Natural killer cell (primary cell): Measurements from ENCODE around the gene SOS1. TPM values are rescaled to one million over a fixed set of nuclear protein-coding genes. Genes with fewer than 3 reads are reported as not detected.

Experiments used
- ATAC-seq, 3 donors: fragments of 150-1000 bp in 2 of 3; fragments of 200-7000 bp in 1 of 3; cut with Tn5 transposase; 1 replicate in 1 of 3; 2 replicates in 2 of 3; pipeline ENCODE4 v1.10.0; 2021; ENCODE audit warnings: mild to moderate bottlenecking in 2 of 3, moderate library complexity in 2 of 3
- DNase-seq, 2 donors: peaks; one replicate each; pipeline versions ENCODE4 v3.0.0 to v3.0.0-alpha.2; 2013 to 2021; ENCODE audit warnings: mixed read lengths in 1 of 2
- H3K27ac ChIP-seq: one replicate; pipeline ENCODE4 v1.5.1; 2013; ENCODE audit warnings: mild to moderate bottlenecking, low read length
- H3K27me3 ChIP-seq: one replicate; pipeline ENCODE4 v1.6.1; 2013; ENCODE audit warnings: low read length; ENCODE audit not compliant: control insufficient read depth, insufficient read depth
- H3K36me3 ChIP-seq: one replicate; pipeline ENCODE4 v1.6.1; 2013; ENCODE audit warnings: low read length; ENCODE audit not compliant: control insufficient read depth, insufficient read depth
- H3K4me1 ChIP-seq: one replicate; pipeline ENCODE4 v1.6.1; 2013; ENCODE audit warnings: low read length; ENCODE audit not compliant: control insufficient read depth, insufficient read depth
- H3K4me3 ChIP-seq: one replicate; pipeline ENCODE4 v1.5.1; 2013; ENCODE audit warnings: low read length
- H3K9me3 ChIP-seq: one replicate; pipeline ENCODE4 v1.6.1; 2013; ENCODE audit warnings: low read length; ENCODE audit not compliant: control insufficient read depth, insufficient read depth
- H3K27ac Mint-ChIP-seq, 2 donors: one replicate each; pipeline ENCODE4 v1.8.0; 2022; ENCODE audit warnings: mild to moderate bottlenecking in 2 of 2, mixed read lengths in 2 of 2, moderate library complexity in 1 of 2
- H3K27me3 Mint-ChIP-seq, 2 donors: one replicate each; pipeline ENCODE4 v1.8.0; 2022; ENCODE audit warnings: low read depth in 2 of 2, mixed read lengths in 2 of 2
- H3K36me3 Mint-ChIP-seq: one replicate; pipeline ENCODE4 v1.8.0; 2022; ENCODE audit warnings: mixed read lengths
- H3K4me1 Mint-ChIP-seq, 2 donors: one replicate each; pipeline ENCODE4 v1.8.0; 2022; ENCODE audit warnings: mixed read lengths in 2 of 2
- H3K4me3 Mint-ChIP-seq: one replicate; pipeline ENCODE4 v1.8.0; 2022; ENCODE audit warnings: mild to moderate bottlenecking, moderate library complexity, mixed read lengths
- H3K9me3 Mint-ChIP-seq, 2 donors: one replicate each; pipeline ENCODE4 v1.8.0; 2022; ENCODE audit warnings: mixed read lengths in 2 of 2
- CTCF ChIP-seq: fragments of 200-600 bp; IDR thresholded peaks from one replicate; pipeline ENCODE4 v1.8.0; 2022; ENCODE audit warnings: antibody characterized with exemption
- WGBS: methylation state at CpG from one replicate; pipeline ENCODE4 v1.1.7; 2013; ENCODE audit warnings: missing lambda C conversion rate; ENCODE audit not compliant: insufficient coverage; 5-methylcytosine and 5-hydroxymethylcytosine counted together
- intact Hi-C: fragments of 100-400 bp; cut with micrococcal nuclease; formaldehyde crosslinking; loops from one replicate; pipeline ENCODE4 v1.14.2; 2022
- total RNA-seq, 4 donors: library from RNA; stranded (reverse); fragments of 120-200 nt in 1 of 4; gene quantifications; one replicate each; pipeline versions ENCODE4 v1.2.3 to v1.2.4, GENCODE V29; 2013 to 2022

The SOS1 gene
- total RNA-seq, 3 donors from 2014 or later (not counting 1 experiment from before 2014, with no cell fraction given), result 32.6 to 73.9 (median 52.7) TPM

- intact Hi-C loops, result no loop called here
- DNase-seq (no peak), ATAC-seq (no peak)
- H3K27me3 Mint-ChIP-seq, result peaks cover 4 to 9% of the 10 kb centered on the region in 2 donors
- Histone ChIP-seq H3K36me3 (no peaks in the 10 kb centered on the region), H3K4me3 (no peak overlapping the region), H3K9me3 (no peaks in the 10 kb centered on the region), H3K27ac (no peak overlapping the region), H3K27me3 (no peaks in the 10 kb centered on the region), H3K4me1 (no peaks in the 10 kb centered on the region)
- H3K36me3 Mint-ChIP-seq, result no peaks in the 10 kb centered on the region
- H3K9me3 Mint-ChIP-seq, result no peaks in the 10 kb centered on the region
- no peaks in the 10 kb centered on the region for H3K4me1 Mint-ChIP-seq
- H3K27ac Mint-ChIP-seq, result no peak overlapping the region
- 94% methylated on average over 3 of the region's 3 CpGs for WGBS
- no peak for TF ChIP-seq CTCF
- H3K4me3 Mint-ChIP-seq, result no peak overlapping the region
These were observed 187.2 kb downstream of the SOS1 start for GRCh38 chr2:38933653-38934052.

- Histone ChIP-seq H3K27me3 (no peaks in the 10 kb centered on the region), H3K4me3 (no peak overlapping the region), H3K9me3 (no peaks in the 10 kb centered on the region), H3K27ac (no peak overlapping the region), H3K4me1 (no peaks in the 10 kb centered on the region), H3K36me3 (no peaks in the 10 kb centered on the region)
- WGBS, result 100% methylated on average over 1 of the region's 1 CpG
- Mint-ChIP-seq H3K36me3 (no peaks in the 10 kb centered on the region), H3K27ac (no peak overlapping the region), H3K9me3 (no peaks in the 10 kb centered on the region), H3K4me1 (no peaks in the 10 kb centered on the region), H3K4me3 (no peak overlapping the region), H3K27me3 (peaks cover 4 to 9% of the 10 kb centered on the region in 2 donors)
- DNase-seq (no peak), ATAC-seq (no peak)
- intact Hi-C loops, result no loop called here
- no peak for TF ChIP-seq CTCF
These were observed 188.3 kb downstream of the SOS1 start for GRCh38 chr2:38932586-38932985.

Other genes starting within 250 kb of the SOS1 start
- gene DHX57, start 245.1 kb downstream of the SOS1 start, total RNA-seq, result 10 to 100 TPM; 12.8 to 21.9 (median 18.5) TPM
- gene MORN2, start 245.1 kb downstream of the SOS1 start, total RNA-seq, result 1 to 10 TPM; 1.4 to 2.3 (median 1.7) TPM
- under 1 TPM in 1 of 3 donors, not detected in 2; 0.27 TPM for gene ARHGEF33, start 231.2 kb downstream of the SOS1 start, total RNA-seq
- not detected for gene CDKL4, start 122.9 kb upstream of the SOS1 start, total RNA-seq